HepG2 (cell line): ENCODE data around the gene CCL22. TPM values are rescaled to one million over a fixed set of nuclear protein-coding genes. Genes with fewer than 3 reads are reported as not detected.
A peak's percentile ranks its signal among the peaks of the same experiment; 100 is the strongest.

Experiments
- ATF3 ChIP-seq: sonication (generic); formaldehyde crosslinking; IDR thresholded peaks from 2 replicates; pipeline ENCODE4 v1.4.0; 2020; ENCODE audit warnings: missing genetic modification reagents
- BORCS8-MEF2B ChIP-seq: sonication (generic); formaldehyde crosslinking; IDR thresholded peaks from 2 replicates; pipeline ENCODE4 v1.8.0; 2022; ENCODE audit warnings: mild to moderate bottlenecking, missing genetic modification reagents
- CHCHD3 ChIP-seq: sonication (generic); formaldehyde crosslinking; IDR thresholded peaks from 2 replicates; pipeline ENCODE4 v1.8.0; 2022; ENCODE audit warnings: mild to moderate bottlenecking, missing genetic modification reagents, moderate library complexity
- FOXM1 ChIP-seq: sonication (generic); formaldehyde crosslinking; IDR thresholded peaks from 2 replicates; pipeline ENCODE4 v1.5.0; 2020; ENCODE audit warnings: missing genetic modification reagents
- HDAC1 ChIP-seq: sonication (generic); formaldehyde crosslinking; IDR thresholded peaks from 2 replicates; pipeline ENCODE4 v1.5.1; 2020; ENCODE audit warnings: mild to moderate bottlenecking, missing genetic modification reagents
- MED1 ChIP-seq: sonication (generic); formaldehyde crosslinking; IDR thresholded peaks from 2 replicates; pipeline ENCODE4 v1.4.0; 2020; ENCODE audit warnings: missing genetic modification reagents
- POLR2G ChIP-seq: fragments of 200-400 bp; formaldehyde crosslinking; IDR thresholded peaks from 2 replicates; pipeline ENCODE4 v1.6.1; 2018; ENCODE audit warnings: mild to moderate bottlenecking, low read depth, low read length, moderate library complexity
- RORA ChIP-seq: sonication (generic); formaldehyde crosslinking; IDR thresholded peaks from 2 replicates; pipeline ENCODE4 v1.5.0; 2020; ENCODE audit warnings: mild to moderate bottlenecking, missing genetic modification reagents, moderate library complexity
- ZBTB49 ChIP-seq: sonication (generic); formaldehyde crosslinking; IDR thresholded peaks from 2 replicates; pipeline ENCODE4 v1.4.0; 2020; ENCODE audit warnings: missing genetic modification reagents, borderline replicate concordance
- ZNF18 ChIP-seq: sonication (generic); formaldehyde crosslinking; IDR thresholded peaks from 2 replicates; pipeline ENCODE4 v1.8.0; 2022; ENCODE audit warnings: mild to moderate bottlenecking, missing genetic modification reagents; ENCODE audit not compliant: insufficient replicate concordance
- ZNF343 ChIP-seq: sonication (generic); formaldehyde crosslinking; IDR thresholded peaks from 2 replicates; pipeline ENCODE4 v1.4.0; 2020; ENCODE audit warnings: mild to moderate bottlenecking, missing genetic modification reagents
- ZNF496 ChIP-seq: sonication (generic); formaldehyde crosslinking; IDR thresholded peaks from 2 replicates; pipeline ENCODE4 v1.8.1; 2023; ENCODE audit warnings: mild to moderate bottlenecking, moderate library complexity, missing genetic modification reagents; ENCODE audit not compliant: insufficient replicate concordance
- ZNF510 ChIP-seq: sonication (generic); formaldehyde crosslinking; IDR thresholded peaks from 2 replicates; pipeline ENCODE4 v1.4.0; 2020; ENCODE audit warnings: low read depth, mild to moderate bottlenecking, missing genetic modification reagents
- ZNF768 ChIP-seq: sonication (generic); formaldehyde crosslinking; IDR thresholded peaks from 2 replicates; pipeline ENCODE4 v1.4.0; 2020; ENCODE audit warnings: missing genetic modification reagents
- polyA plus RNA-seq, 8 experiments: library from polyadenylated mRNA; depleted of rRNA in 3 of 8; stranded (reverse) in 7 of 8; unstranded in 1 of 8; fragments of >200 nt; fragmentation: Illumina TruSeq in 4 of 8; extraction: Trizol in 4 of 8; gene quantifications; 2 replicates each; pipeline versions ENCODE4 v1.2.1 to v1.2.3, GENCODE V29; 2011 to 2016; ENCODE audit warnings: low read depth in 4 of 8, missing spikeins in 1 of 8, mixed read lengths in 1 of 8; ENCODE audit not compliant: insufficient read depth in 1 of 8
- total RNA-seq, 5 experiments: library from RNA; depleted of rRNA; stranded (reverse); fragments of >200 nt; fragmentation: Illumina TruSeq; extraction: Trizol; gene quantifications; 2 replicates each; pipeline ENCODE4 v1.2.3, GENCODE V29; 2016; ENCODE audit warnings: low read depth in 1 of 5
- TF ChIP-seq, protein P1 (sequence below): IDR thresholded peaks from 2 replicates; pipeline ENCODE4 v1.6.1; 2018; ENCODE audit warnings: missing genetic modification reagents
- TF ChIP-seq, protein P2 (sequence below): IDR thresholded peaks from 2 replicates; pipeline ENCODE4 v1.6.1; 2016; ENCODE audit warnings: mild to moderate bottlenecking, missing biosample characterization, missing genetic modification reagents
- TF ChIP-seq, protein P3 (sequence below): sonication (generic); formaldehyde crosslinking; IDR thresholded peaks from 2 replicates; pipeline ENCODE4 v1.4.0; 2020; ENCODE audit warnings: missing genetic modification reagents

CCL22 gene
- total and polyA plus RNA-seq, 2 of the 13 experiments (the other 11 are each of a cell fraction or from before 2014, with no cell fraction given), result not detected

GRCh38 chr16:57372372-57373116 lies 14.0 kb downstream of the CCL22 start, which contains the start of gene CX3CL1 (continued):
- TF ChIP-seq ZNF496 (CRISPR knock-in tag), result no peak
- TF ChIP-seq POLR2G, result peak; percentile 96
- TF ChIP-seq ZNF343 (CRISPR knock-in tag), result peak; percentile 99
- no peak for TF ChIP-seq ZNF510 (CRISPR knock-in tag)
- peak; percentile 98 for TF ChIP-seq HDAC1 (CRISPR knock-in tag)
- peak; percentile 68 for TF ChIP-seq ATF3 (CRISPR knock-in tag)
- TF ChIP-seq RORA (CRISPR knock-in tag), result no peak
- TF ChIP-seq, protein P1, sequence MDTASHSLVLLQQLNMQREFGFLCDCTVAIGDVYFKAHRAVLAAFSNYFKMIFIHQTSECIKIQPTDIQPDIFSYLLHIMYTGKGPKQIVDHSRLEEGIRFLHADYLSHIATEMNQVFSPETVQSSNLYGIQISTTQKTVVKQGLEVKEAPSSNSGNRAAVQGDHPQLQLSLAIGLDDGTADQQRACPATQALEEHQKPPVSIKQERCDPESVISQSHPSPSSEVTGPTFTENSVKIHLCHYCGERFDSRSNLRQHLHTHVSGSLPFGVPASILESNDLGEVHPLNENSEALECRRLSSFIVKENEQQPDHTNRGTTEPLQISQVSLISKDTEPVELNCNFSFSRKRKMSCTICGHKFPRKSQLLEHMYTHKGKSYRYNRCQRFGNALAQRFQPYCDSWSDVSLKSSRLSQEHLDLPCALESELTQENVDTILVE (CRISPR knock-in tag), result peak; percentile 32; the same call in 1 of the 2 replicates
- peak; percentile 57 for TF ChIP-seq BORCS8-MEF2B (CRISPR knock-in tag)
- no peak for TF ChIP-seq CHCHD3 (CRISPR knock-in tag)
- TF ChIP-seq ZBTB49 (CRISPR knock-in tag), result peak; percentile 56; the same call in 1 of the 2 replicates
- TF ChIP-seq ZNF18 (CRISPR knock-in tag), result peak; percentile 85
- TF ChIP-seq, protein P2, sequence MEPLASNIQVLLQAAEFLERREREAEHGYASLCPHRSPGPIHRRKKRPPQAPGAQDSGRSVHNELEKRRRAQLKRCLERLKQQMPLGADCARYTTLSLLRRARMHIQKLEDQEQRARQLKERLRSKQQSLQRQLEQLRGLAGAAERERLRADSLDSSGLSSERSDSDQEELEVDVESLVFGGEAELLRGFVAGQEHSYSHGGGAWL, result peak; percentile 68
- 0 out of 2 replicates have a peak, but pooled peaks have one; percentile 7 for TF ChIP-seq FOXM1 (CRISPR knock-in tag)
- peak; percentile 50; the same call in 1 of the 2 replicates for TF ChIP-seq ZNF768 (CRISPR knock-in tag)
- TF ChIP-seq, protein P3, sequence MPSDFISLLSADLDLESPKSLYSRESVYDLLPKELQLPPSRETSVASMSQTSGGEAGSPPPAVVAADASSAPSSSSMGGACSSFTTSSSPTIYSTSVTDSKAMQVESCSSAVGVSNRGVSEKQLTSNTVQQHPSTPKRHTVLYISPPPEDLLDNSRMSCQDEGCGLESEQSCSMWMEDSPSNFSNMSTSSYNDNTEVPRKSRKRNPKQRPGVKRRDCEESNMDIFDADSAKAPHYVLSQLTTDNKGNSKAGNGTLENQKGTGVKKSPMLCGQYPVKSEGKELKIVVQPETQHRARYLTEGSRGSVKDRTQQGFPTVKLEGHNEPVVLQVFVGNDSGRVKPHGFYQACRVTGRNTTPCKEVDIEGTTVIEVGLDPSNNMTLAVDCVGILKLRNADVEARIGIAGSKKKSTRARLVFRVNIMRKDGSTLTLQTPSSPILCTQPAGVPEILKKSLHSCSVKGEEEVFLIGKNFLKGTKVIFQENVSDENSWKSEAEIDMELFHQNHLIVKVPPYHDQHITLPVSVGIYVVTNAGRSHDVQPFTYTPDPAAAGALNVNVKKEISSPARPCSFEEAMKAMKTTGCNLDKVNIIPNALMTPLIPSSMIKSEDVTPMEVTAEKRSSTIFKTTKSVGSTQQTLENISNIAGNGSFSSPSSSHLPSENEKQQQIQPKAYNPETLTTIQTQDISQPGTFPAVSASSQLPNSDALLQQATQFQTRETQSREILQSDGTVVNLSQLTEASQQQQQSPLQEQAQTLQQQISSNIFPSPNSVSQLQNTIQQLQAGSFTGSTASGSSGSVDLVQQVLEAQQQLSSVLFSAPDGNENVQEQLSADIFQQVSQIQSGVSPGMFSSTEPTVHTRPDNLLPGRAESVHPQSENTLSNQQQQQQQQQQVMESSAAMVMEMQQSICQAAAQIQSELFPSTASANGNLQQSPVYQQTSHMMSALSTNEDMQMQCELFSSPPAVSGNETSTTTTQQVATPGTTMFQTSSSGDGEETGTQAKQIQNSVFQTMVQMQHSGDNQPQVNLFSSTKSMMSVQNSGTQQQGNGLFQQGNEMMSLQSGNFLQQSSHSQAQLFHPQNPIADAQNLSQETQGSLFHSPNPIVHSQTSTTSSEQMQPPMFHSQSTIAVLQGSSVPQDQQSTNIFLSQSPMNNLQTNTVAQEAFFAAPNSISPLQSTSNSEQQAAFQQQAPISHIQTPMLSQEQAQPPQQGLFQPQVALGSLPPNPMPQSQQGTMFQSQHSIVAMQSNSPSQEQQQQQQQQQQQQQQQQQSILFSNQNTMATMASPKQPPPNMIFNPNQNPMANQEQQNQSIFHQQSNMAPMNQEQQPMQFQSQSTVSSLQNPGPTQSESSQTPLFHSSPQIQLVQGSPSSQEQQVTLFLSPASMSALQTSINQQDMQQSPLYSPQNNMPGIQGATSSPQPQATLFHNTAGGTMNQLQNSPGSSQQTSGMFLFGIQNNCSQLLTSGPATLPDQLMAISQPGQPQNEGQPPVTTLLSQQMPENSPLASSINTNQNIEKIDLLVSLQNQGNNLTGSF, result peak; percentile 95
- 0 out of 2 replicates have a peak, but pooled peaks have one; percentile 12 for TF ChIP-seq MED1
